ENCODE data around the gene PIANP. TPM values are rescaled to one million over a fixed set of nuclear protein-coding genes. Genes with fewer than 3 reads are reported as not detected.
A peak's percentile ranks its signal among the peaks of the same experiment; 100 is the strongest.

PIANP gene
- polyA plus RNA-seq, 6 donors from 2014 or later = not detected

GRCh38 chr12:6650832-6651231, 49.8 kb downstream of the PIANP start:
- DNase-seq (no peak), ATAC-seq (ENCODE audit: low read depth in 2 of 2) (no peak)
- Mint-ChIP-seq H3K4me3 (no peak overlapping the region), H3K4me1 (peaks cover 13 to 33% (median 17%) of the 10 kb centered on the region in 3 donors), H3K27ac (no peak overlapping the region), H3K9me3 (no peaks in the 10 kb centered on the region), H3K27me3 (no peaks in the 10 kb centered on the region), H3K36me3 (peaks cover 13 to 32% of the 10 kb centered on the region in 2 donors)

- peaks cover 0 to 8% (median 0%) of the 10 kb centered on the region in 7 donors for H3K9me3 Mint-ChIP-seq
- peaks cover 35 to 50% (median 43%) of the 10 kb centered on the region in 3 donors for H3K4me1 Mint-ChIP-seq
- peak within 1 kb of the TSS in 5 of 6 donors; percentile 16 to 83 (median 53) for H3K27ac Mint-ChIP-seq
- ATAC-seq (ENCODE audit: low read depth in 2 of 2) = peak; percentile 70 to 79
- peak; percentile 47 for DNase-seq
- H3K4me3 Mint-ChIP-seq = peak within 1 kb of the TSS; percentile 82 to 92 (median 86)
- no peaks in the 10 kb centered on the region for H3K27me3 Mint-ChIP-seq
- H3K36me3 Mint-ChIP-seq = peaks cover 9 to 19% of the 10 kb centered on the region in 2 donors
These were observed 53.5 kb downstream of the PIANP start, which contains the start of gene ACRBP for GRCh38 chr12:6647083-6647604. TSS of gene ACRBP (minus strand) at chr12:6647432. CDS start at chr12:6647366, 66 bp downstream.

- H3K9me3 Mint-ChIP-seq = peaks cover 0 to 8% (median 0%) of the 10 kb centered on the region in 7 donors
- H3K4me3 Mint-ChIP-seq = peak overlapping the region; percentile 82 to 92 (median 86)
- peak in 1 of 2 donors; percentile 4 for ATAC-seq (ENCODE audit: low read depth in 2 of 2)
- H3K27ac Mint-ChIP-seq = peak overlapping the region in 3 of 6 donors; percentile 53 to 83 (median 75)
- DNase-seq = no peak
- no peaks in the 10 kb centered on the region for H3K27me3 Mint-ChIP-seq
- H3K4me1 Mint-ChIP-seq = peaks cover 39 to 53% (median 43%) of the 10 kb centered on the region in 3 donors
- peaks cover 9 to 15% of the 10 kb centered on the region in 2 donors for H3K36me3 Mint-ChIP-seq
These were observed 54.1 kb downstream of the PIANP start for GRCh38 chr12:6646276-6647082.

- Mint-ChIP-seq H3K4me3 (peak overlapping the region in 5 of 8 donors; percentile 40 to 84 (median 62)), H3K27ac (peak overlapping the region in 5 of 6 donors; percentile 38 to 89 (median 80)), H3K27me3 (no peaks in the 10 kb centered on the region), H3K36me3 (peaks cover 0 to 7% of the 10 kb centered on the region in 2 donors), H3K9me3 (peaks cover 0 to 8% (median 0%) of the 10 kb centered on the region in 7 donors), H3K4me1 (peaks cover 43 to 64% (median 49%) of the 10 kb centered on the region in 3 donors)
- ATAC-seq (ENCODE audit: low read depth in 2 of 2) (no peak), DNase-seq (no peak)
These were observed 55.7 kb downstream of the PIANP start for GRCh38 chr12:6644903-6645302.

GRCh38 chr12:6644257-6644596, 56.4 kb downstream of the PIANP start:
- Mint-ChIP-seq H3K4me1 (peaks cover 47 to 67% (median 52%) of the 10 kb centered on the region in 3 donors), H3K4me3 (peak overlapping the region; percentile 40 to 84 (median 66)), H3K36me3 (peaks cover 0 to 7% of the 10 kb centered on the region in 2 donors), H3K27ac (peak overlapping the region; percentile 41 to 97 (median 85)), H3K27me3 (no peaks in the 10 kb centered on the region), H3K9me3 (peaks cover 0 to 8% (median 0%) of the 10 kb centered on the region in 7 donors)
- ATAC-seq (ENCODE audit: low read depth in 2 of 2) (peak; percentile 50 to 64), DNase-seq (no peak)

Other genes starting within 250 kb of the PIANP start
- gene TAPBPL, start 248.8 kb downstream of the PIANP start, polyA plus RNA-seq (ENCODE audit: low read depth in 6 of 6) = 100 to 1,000 TPM in 3 of 6 donors, 10 to 100 TPM in 3; 61.0 to 128 (median 108) TPM
- gene VAMP1, start 230.1 kb downstream of the PIANP start, polyA plus RNA-seq (ENCODE audit: low read depth in 6 of 6) = 1 to 10 TPM; 1.7 to 6.7 (median 4.5) TPM
- gene MRPL51, start 207.6 kb downstream of the PIANP start, polyA plus RNA-seq (ENCODE audit: low read depth in 6 of 6) = 100 to 1,000 TPM; 126 to 243 (median 176) TPM
- gene NCAPD2, start 206.7 kb downstream of the PIANP start, polyA plus RNA-seq (ENCODE audit: low read depth in 6 of 6) = 10 to 100 TPM; 13.3 to 25.5 (median 17.8) TPM
- gene GAPDH, start 166.3 kb downstream of the PIANP start, polyA plus RNA-seq (ENCODE audit: low read depth in 6 of 6) = 1,000 to 10,000 TPM in 1 of 6 donors, 100 to 1,000 TPM in 5; 607 to 1,152 (median 779) TPM
- gene IFFO1, start 144.8 kb downstream of the PIANP start, polyA plus RNA-seq (ENCODE audit: low read depth in 6 of 6) = 10 to 100 TPM in 1 of 6 donors, 1 to 10 TPM in 5; 4.6 to 15.3 (median 6.3) TPM
- gene NOP2, start 132.5 kb downstream of the PIANP start, polyA plus RNA-seq (ENCODE audit: low read depth in 6 of 6) = 10 to 100 TPM; 11.7 to 27.6 (median 17.5) TPM
- gene CHD4, start 93.4 kb downstream of the PIANP start, polyA plus RNA-seq (ENCODE audit: low read depth in 6 of 6) = 10 to 100 TPM; 26.6 to 67.1 (median 44.5) TPM
- gene LPAR5, start 64.9 kb downstream of the PIANP start, polyA plus RNA-seq (ENCODE audit: low read depth in 6 of 6) = 10 to 100 TPM; 25.2 to 69.9 (median 40.1) TPM
- 10 to 100 TPM in 1 of 6 donors, 1 to 10 TPM in 5; 3.8 to 11.0 (median 8.9) TPM for gene ACRBP, start 53.4 kb downstream of the PIANP start, polyA plus RNA-seq (ENCODE audit: low read depth in 6 of 6)
- 100 to 1,000 TPM in 4 of 6 donors, 10 to 100 TPM in 2; 93.5 to 139 (median 112) TPM for gene ING4, start 37.7 kb downstream of the PIANP start, polyA plus RNA-seq (ENCODE audit: low read depth in 6 of 6)
- 10 to 100 TPM; 13.5 to 39.7 (median 23.2) TPM for gene ZNF384, start 11.4 kb downstream of the PIANP start, polyA plus RNA-seq (ENCODE audit: low read depth in 6 of 6)
- gene COPS7A, start 23.2 kb upstream of the PIANP start, polyA plus RNA-seq (ENCODE audit: low read depth in 6 of 6) = 10 to 100 TPM; 26.4 to 43.9 (median 34.4) TPM
- 100 to 1,000 TPM; 128 to 167 (median 150) TPM for gene MLF2, start 52.3 kb upstream of the PIANP start, polyA plus RNA-seq (ENCODE audit: low read depth in 6 of 6)
- gene PTMS, start 65.5 kb upstream of the PIANP start, polyA plus RNA-seq (ENCODE audit: low read depth in 6 of 6) = under 1 TPM in 1 of 6 donors, not detected in 5; 0.38 TPM
- gene LAG3, start 71.7 kb upstream of the PIANP start, polyA plus RNA-seq (ENCODE audit: low read depth in 6 of 6) = under 1 TPM in 2 of 6 donors, not detected in 4; 0.16 to 0.17 TPM
- 1 to 10 TPM in 3 of 6 donors, under 1 TPM in 3; 0.29 to 1.7 (median 1.1) TPM for gene CD4, start 88.7 kb upstream of the PIANP start, polyA plus RNA-seq (ENCODE audit: low read depth in 6 of 6)
- not detected for gene GPR162, start 121.0 kb upstream of the PIANP start, polyA plus RNA-seq (ENCODE audit: low read depth in 6 of 6)
- gene P3H3, start 127.6 kb upstream of the PIANP start, polyA plus RNA-seq (ENCODE audit: low read depth in 6 of 6) = not detected
- not detected for gene GNB3, start 140.1 kb upstream of the PIANP start, polyA plus RNA-seq (ENCODE audit: low read depth in 6 of 6)
- 1 to 10 TPM in 1 of 6 donors, under 1 TPM in 3, not detected in 2; 0.74 to 1.0 (median 0.89) TPM for gene CDCA3, start 150.5 kb upstream of the PIANP start, polyA plus RNA-seq (ENCODE audit: low read depth in 6 of 6)
- gene USP5, start 151.3 kb upstream of the PIANP start, polyA plus RNA-seq (ENCODE audit: low read depth in 6 of 6) = 10 to 100 TPM; 28.5 to 45.1 (median 35.4) TPM
- gene TPI1, start 166.7 kb upstream of the PIANP start, polyA plus RNA-seq (ENCODE audit: low read depth in 6 of 6) = 100 to 1,000 TPM; 294 to 712 (median 357) TPM
- 10 to 100 TPM in 2 of 6 donors, 1 to 10 TPM in 4; 7.9 to 15.5 (median 8.9) TPM for gene SPSB2, start 172.5 kb upstream of the PIANP start, polyA plus RNA-seq (ENCODE audit: low read depth in 6 of 6)
- gene LRRC23, start 204.0 kb upstream of the PIANP start, polyA plus RNA-seq (ENCODE audit: low read depth in 6 of 6) = 1 to 10 TPM; 4.1 to 8.7 (median 7.1) TPM
- gene ENO2, start 213.8 kb upstream of the PIANP start, polyA plus RNA-seq (ENCODE audit: low read depth in 6 of 6) = 1 to 10 TPM; 3.8 to 8.4 (median 5.9) TPM
- 1 to 10 TPM in 3 of 6 donors, under 1 TPM in 2, not detected in 1; 0.57 to 2.2 (median 1.1) TPM for gene ATN1, start 227.1 kb upstream of the PIANP start, polyA plus RNA-seq (ENCODE audit: low read depth in 6 of 6)
- not detected for gene RNU7-1, start 243.0 kb upstream of the PIANP start, polyA plus RNA-seq (ENCODE audit: low read depth in 6 of 6)
- 100 to 1,000 TPM; 126 to 211 (median 194) TPM for gene C12orf57, start 243.2 kb upstream of the PIANP start, polyA plus RNA-seq (ENCODE audit: low read depth in 6 of 6)